H1 (cell line): Measurements from ENCODE around the gene MARK3. TPM values are rescaled to one million over a fixed set of nuclear protein-coding genes. Genes with fewer than 3 reads are reported as not detected.

Source experiments
- CTCF ChIA-PET: fragments of 300-600 bp; sonication (Branson Sonifier 250); formaldehyde crosslinking; loops from one replicate; lab custom pipeline; 2021; ENCODE audit not compliant: partially characterized antibody; lab: Charles Lee
- POLR2A ChIA-PET: fragments of 300-600 bp; sonication (Branson Sonifier 250); formaldehyde crosslinking; loops from one replicate; lab custom pipeline; 2021; ENCODE audit warnings: inconsistent platforms; ENCODE audit not compliant: partially characterized antibody; lab: Charles Lee
- DNase-seq, 2 experiments: peaks; one replicate each; pipeline versions ENCODE4 v3.0.0 to v3.0.0-alpha.2; 2010 to 2022; ENCODE audit warnings: low spot score in 2 of 2, low read depth in 1 of 2, mixed read lengths in 1 of 2
- FAIRE-seq: peaks from 2 replicates; lab custom pipeline; 2011; peaks lifted over from hg19 to GRCh38; lab: Jason Lieb, UNC
- H2AFZ ChIP-seq: 2 replicates; pipeline ENCODE4 v1.8.1; 2012; ENCODE audit warnings: low read length, inconsistent platforms
- H2AK5ac ChIP-seq: 2 replicates; pipeline ENCODE4 v1.6.1; 2013; ENCODE audit warnings: low read depth, low read length
- H2BK120ac ChIP-seq: replicated peaks from 2 replicates; pipeline ENCODE3; 2013; ENCODE audit warnings: low read depth, low read length, inconsistent platforms
- H2BK12ac ChIP-seq: 2 replicates; pipeline ENCODE4 v1.6.1; 2013; ENCODE audit warnings: low read depth, low read length
- H2BK15ac ChIP-seq: 2 replicates; pipeline ENCODE4 v1.6.1; 2013; ENCODE audit warnings: low read length
- H2BK20ac ChIP-seq: 2 replicates; pipeline ENCODE4 v1.6.1; 2013; ENCODE audit warnings: low read length
- H2BK5ac ChIP-seq: 2 replicates; pipeline ENCODE4 v1.6.1; 2013; ENCODE audit warnings: low read depth, low read length
- H3K14ac ChIP-seq: 2 replicates; pipeline ENCODE4 v1.6.1; 2013; ENCODE audit warnings: inconsistent platforms; ENCODE audit not compliant: insufficient read length
- H3K18ac ChIP-seq: 2 replicates; pipeline ENCODE4 v1.6.1; 2013; ENCODE audit warnings: low read length; ENCODE audit errors: extremely low read depth
- H3K23ac ChIP-seq: 2 replicates; pipeline ENCODE4 v1.6.1; 2013; ENCODE audit warnings: inconsistent platforms; ENCODE audit not compliant: insufficient read length
- H3K23me2 ChIP-seq: 2 replicates; pipeline ENCODE4 v1.6.1; 2013; ENCODE audit warnings: low read depth, low read length
- H3K27ac ChIP-seq: 2 replicates; pipeline ENCODE4 v1.6.1; 2011; ENCODE audit warnings: low read depth, low read length, inconsistent platforms
- H3K27me3 ChIP-seq, 4 experiments: replicated peaks in 1 of 4; 1 replicate in 1 of 4; 2 replicates in 3 of 4; pipeline versions ENCODE4 v1.6.1 to v1.8.1; 2011 to 2013; ENCODE audit warnings: low read length in 3 of 4, mild to moderate bottlenecking in 3 of 4, inconsistent platforms in 2 of 4, mixed read lengths in 2 of 4, moderate library complexity in 1 of 4; ENCODE audit not compliant: control insufficient read depth in 3 of 4, insufficient read depth in 3 of 4; ENCODE audit errors: extremely low read depth in 1 of 4
- H3K36me3 ChIP-seq, 4 experiments: 2 replicates each; pipeline versions ENCODE4 v1.6.1 to v1.8.1; 2011 to 2013; ENCODE audit warnings: mild to moderate bottlenecking in 4 of 4, low read length in 3 of 4, moderate library complexity in 2 of 4, control low read depth in 1 of 4, inconsistent platforms in 1 of 4; ENCODE audit not compliant: insufficient read depth in 4 of 4, control insufficient read depth in 2 of 4
- H3K4ac ChIP-seq: replicated peaks from 2 replicates; pipeline ENCODE3; 2013; ENCODE audit warnings: low read length, low read depth, mixed read lengths, inconsistent platforms; ENCODE audit not compliant: insufficient read length
- H3K4me1 ChIP-seq, 4 experiments: replicated peaks in 1 of 4; 1 replicate in 1 of 4; 2 replicates in 3 of 4; pipeline versions ENCODE4 v1.6.1 to v1.8.1; 2011 to 2013; ENCODE audit warnings: low read length in 3 of 4, inconsistent platforms in 2 of 4, mixed read lengths in 1 of 4; ENCODE audit not compliant: insufficient read depth in 4 of 4, control insufficient read depth in 3 of 4
- H3K4me2 ChIP-seq, 2 experiments: 2 replicates each; pipeline versions ENCODE4 v1.6.1 to v1.8.1; 2011 to 2013; ENCODE audit warnings: low read depth in 2 of 2, low read length in 2 of 2, control low read depth in 1 of 2, inconsistent platforms in 1 of 2, mild to moderate bottlenecking in 1 of 2; ENCODE audit not compliant: insufficient read depth in 1 of 2
- H3K4me3 ChIP-seq, 4 experiments: fragments of 200-600, 300-600 bp in 1 of 4; sonication (generic), shearing (Covaris generic), sonication (Bioruptor Twin) in 1 of 4; 2 replicates each; pipeline versions ENCODE4 v1.5.1 to v1.8.1; 2011 to 2016; ENCODE audit warnings: low read length in 4 of 4, low read depth in 3 of 4, control low read depth in 2 of 4, inconsistent platforms in 2 of 4, mild to moderate bottlenecking in 2 of 4, mixed read lengths in 1 of 4, moderate library complexity in 1 of 4; ENCODE audit not compliant: insufficient read depth in 2 of 4; ENCODE audit errors: extremely low read depth in 1 of 4
- H3K56ac ChIP-seq: replicated peaks from 2 replicates; pipeline ENCODE3; 2013; ENCODE audit warnings: low read depth, mild to moderate bottlenecking, mixed read lengths, low read length, inconsistent platforms; ENCODE audit not compliant: insufficient read length
- H3K79me1 ChIP-seq: 2 replicates; pipeline ENCODE4 v1.6.1; 2013; ENCODE audit warnings: low read depth, low read length, control low read depth
- H3K79me2 ChIP-seq, 2 experiments: 2 replicates each; pipeline versions ENCODE4 v1.6.1 to v1.8.1; 2012 to 2013; ENCODE audit warnings: low read length in 2 of 2, mild to moderate bottlenecking in 2 of 2, inconsistent platforms in 1 of 2; ENCODE audit not compliant: insufficient read depth in 2 of 2, control insufficient read depth in 1 of 2
- H3K9ac ChIP-seq, 4 experiments: replicated peaks in 1 of 4; 1 replicate in 1 of 4; 2 replicates in 3 of 4; pipeline versions ENCODE4 v1.6.1 to v1.8.1; 2011 to 2013; ENCODE audit warnings: low read depth in 3 of 4, low read length in 3 of 4, control low read depth in 2 of 4, mild to moderate bottlenecking in 2 of 4, moderate library complexity in 2 of 4, inconsistent platforms in 1 of 4; ENCODE audit errors: extremely low read depth in 1 of 4
- H3K9me3 ChIP-seq, 2 experiments: 2 replicates each; pipeline versions ENCODE4 v1.6.1 to v1.8.1; 2012 to 2013; ENCODE audit warnings: mild to moderate bottlenecking in 2 of 2, moderate library complexity in 2 of 2, control low read depth in 1 of 2, inconsistent platforms in 1 of 2, low read depth in 1 of 2, low read length in 1 of 2, mixed read lengths in 1 of 2; ENCODE audit not compliant: insufficient read depth in 2 of 2
- H4K20me1 ChIP-seq, 2 experiments: replicated peaks in 1 of 2; 2 replicates each; pipeline versions ENCODE3 to v1.8.1; 2011 to 2013; ENCODE audit warnings: inconsistent platforms in 2 of 2, low read length in 2 of 2, mild to moderate bottlenecking in 1 of 2; ENCODE audit not compliant: insufficient read depth in 2 of 2, control insufficient read depth in 1 of 2
- H4K5ac ChIP-seq: 2 replicates; pipeline ENCODE4 v1.6.1; 2013; ENCODE audit warnings: low read length, low read depth, mixed read lengths, inconsistent platforms; ENCODE audit not compliant: insufficient read length
- H4K8ac ChIP-seq: 2 replicates; pipeline ENCODE4 v1.8.0; 2013; ENCODE audit warnings: mild to moderate bottlenecking, moderate library complexity, low read length, inconsistent platforms; ENCODE audit not compliant: insufficient read depth; ENCODE audit errors: extremely low read depth
- H4K91ac ChIP-seq: replicated peaks from 2 replicates; pipeline ENCODE3; 2013; ENCODE audit warnings: low read length, mixed read lengths, inconsistent platforms; ENCODE audit not compliant: insufficient read length
- CBX8 ChIP-seq: fragments of 300-800, 300-1000 bp; sonication (generic); IDR thresholded peaks from 2 replicates; pipeline ENCODE4 v1.7.1; 2016; ENCODE audit warnings: low read depth, low read length, borderline replicate concordance
- JUN ChIP-seq: IDR thresholded peaks from 2 replicates; pipeline ENCODE4 v1.6.1; 2011; ENCODE audit warnings: low read depth, mild to moderate bottlenecking, improper control_type of control experiment, low read length
- WGBS, 2 experiments: shearing (Covaris generic) in 1 of 2; methylation state at CpG; one replicate each; pipeline versions ENCODE4 v1.1.6 to v1.1.7; 2013 to 2015; ENCODE audit warnings: low lambda C conversion rate in 2 of 2, mixed read lengths in 2 of 2, inconsistent platforms in 1 of 2, low coverage in 1 of 2, missing lambda C conversion rate in 1 of 2; ENCODE audit not compliant: insufficient replicate concordance in 2 of 2, insufficient coverage in 1 of 2, insufficient read length in 1 of 2; ENCODE audit errors: extremely low coverage in 1 of 2, missing lambda C conversion rate in 1 of 2; 5-methylcytosine and 5-hydroxymethylcytosine counted together
- polyA plus RNA-seq, 7 experiments: library from polyadenylated mRNA; depleted of rRNA in 3 of 7; stranded (reverse) in 5 of 7; unstranded in 2 of 7; fragments of >200 nt in 5 of 7; fragments of 200-250 nt in 2 of 7; gene quantifications; 1 replicate in 5 of 7; 2 replicates in 1 of 7; 4 replicates in 1 of 7; pipeline versions ENCODE4 v1.2.1 to v1.2.3, GENCODE V29; 2011 to 2013; ENCODE audit warnings: missing spikeins in 2 of 7, mixed read lengths in 2 of 7
- total RNA-seq: library from RNA; stranded (reverse); fragmentation: NEBNext Ultra II Directional; extraction: Animal tissue kit (Norgen Biotek cat#: 25700); gene quantifications from 2 replicates; pipeline ENCODE4 v1.2.1, GENCODE V29; 2021

Gene MARK3
- total and polyA plus RNA-seq, 2 of the 8 experiments (the other 6 are each of a cell fraction or from before 2014, with no cell fraction given) = 39.4 to 76.9 TPM

- WGBS, 2 experiments = 87% methylated on average over 3 of the region's 4 CpGs; no CpG with 5 or more reads in 1 of the 2 experiments
- no peaks in the 10 kb centered on the region for H3K9me3 ChIP-seq
- CTCF ChIA-PET = interaction anchor here (0.6 to 2.2 kb wide), 6 partner anchors 19 to 247 kb away, joined by 3 to 7 read pairs (median 4); no protein-coding TSS in a partner anchor
- H3K4me1 ChIP-seq = peaks cover 0 to 4% (median 1%) of the 10 kb centered on the region in 4 experiments; a peak in 2 of 7 replicates
- no peak for DNase-seq
- no peak overlapping the region for H3K4me3 ChIP-seq
- 0 out of 2 replicates have a peak, but pooled peaks cover 4% of the 10 kb centered on the region for H3K79me1 ChIP-seq
- no peak overlapping the region for H2AK5ac ChIP-seq
- peaks cover 0 to 54% of the 10 kb centered on the region in 2 experiments; a peak in 3 of 4 replicates for H3K79me2 ChIP-seq
- no peak overlapping the region for H3K18ac ChIP-seq
- no peak overlapping the region for H3K14ac ChIP-seq
- H3K56ac ChIP-seq = no peak overlapping the region
- no peak overlapping the region for H4K91ac ChIP-seq
- no peak overlapping the region for H4K8ac ChIP-seq
- H2AFZ ChIP-seq = no peak overlapping the region
- POLR2A ChIA-PET = interaction anchor here (0.6 kb wide), 1 partner anchor 13 kb away, joined by 3 read pairs; no protein-coding TSS in a partner anchor
- no peak overlapping the region for H2BK5ac ChIP-seq
- H2BK12ac ChIP-seq = no peak overlapping the region
- TF ChIP-seq CBX8 = no peak
- no peak for TF ChIP-seq JUN
- TF ChIP-seq, all 59 proteins: peak for 0
- Histone ChIP-seq H3K23ac (no peak overlapping the region), H3K27ac (no peak overlapping the region), H2BK15ac (no peak overlapping the region), H4K5ac (no peak overlapping the region), H3K27me3 (no peaks in the 10 kb centered on the region), H3K4me2 (no peak overlapping the region), H3K36me3 (peaks cover 0 to 9% (median 3%) of the 10 kb centered on the region in 4 experiments; a peak in 2 of 8 replicates), H4K20me1 (peaks cover 0 to 3% of the 10 kb centered on the region in 2 experiments), H2BK20ac (no peak overlapping the region), H3K23me2 (no peaks in the 10 kb centered on the region), H3K9ac (no peak overlapping the region), H3K4ac (no peak overlapping the region), H2BK120ac (no peak overlapping the region)
- no peak for FAIRE-seq
Measured at GRCh38 chr14:103432627-103433026, 47.4 kb downstream of the MARK3 start.
